Measurements from ENCODE around the gene GJA4. TPM values are rescaled to one million over a fixed set of nuclear protein-coding genes. Genes with fewer than 3 reads are reported as not detected.

The GJA4 gene
- total RNA-seq, 1 experiment from 2014 or later, result not detected

- DNase-seq (ENCODE audit: low read depth, low spot score), result no peak
- Histone ChIP-seq H3K9ac (ENCODE audit: low read length) (peak overlapping the region; percentile 58), H3K36me3 (ENCODE audit: control insufficient read depth in 1 of 2, insufficient read depth in 2 of 2, low read length in 2 of 2) (no peaks in the 10 kb centered on the region), H3K4me2 (ENCODE audit: low read length) (peak overlapping the region; percentile 79), H4K20me1 (ENCODE audit: insufficient read depth) (no peaks in the 10 kb centered on the region), H2AFZ (ENCODE audit: low read depth, low read length, poor library complexity, severe bottlenecking) (no peak overlapping the region), H3K79me2 (ENCODE audit: insufficient read depth, low read length) (no peaks in the 10 kb centered on the region), H3K9me2 (ENCODE audit: insufficient read depth) (no peaks in the 10 kb centered on the region), H3K27ac (ENCODE audit: low read depth, low read length) (peak overlapping the region; percentile 87), H3K4me3 (replicated peaks in 1 of 2; ENCODE audit: low read depth in 1 of 2, low read length in 2 of 2) (peak overlapping the region; percentile 25 to 54), H3K4me1 (ENCODE audit: control insufficient read depth in 1 of 2, insufficient read depth in 2 of 2, low read length in 2 of 2) (peaks cover 43 to 61% of the 10 kb centered on the region in 2 experiments), H3K27me3 (ENCODE audit: insufficient read depth, low read length) (no peaks in the 10 kb centered on the region), H3K9me3 (ENCODE audit: control insufficient read depth in 1 of 2, insufficient read depth in 1 of 2, low read depth in 1 of 2, low read length in 2 of 2) (no peaks in the 10 kb centered on the region)
- intact Hi-C loops (cut with micrococcal nuclease), result loop anchor here (2.0 kb wide), 1 partner anchor 16 kb away; no protein-coding TSS in a partner anchor
- CTCF ChIA-PET, result interaction anchor here (1.8 kb wide), 1 partner anchor 20 kb away, joined by 5 read pairs; no protein-coding TSS in a partner anchor
- RAD21 ChIA-PET (ENCODE audit: low non-redundant PET in 1 of 2, low total read pairs in 2 of 2, uncharacterized antibody in 2 of 2, unreplicated experiment in 2 of 2), result no interaction called here
- TSS peak; percentile 85 for BruUV-seq (replicated peaks)
- ATAC-seq, result peak; percentile 62
- POLR2A ChIA-PET, result interaction anchor here (0.7 to 1.6 kb wide), 3 partner anchors 17 to 19 kb away, joined by 3 to 6 read pairs (median 3); partner anchors contain the start of gene GJB3
- TF ChIP-seq TCF7L2 (IDR thresholded peaks at IDR 0.05; ENCODE audit: borderline replicate concordance, extremely low read depth, insufficient read depth, insufficient read length) (no peak), ZFX (IDR thresholded peaks at IDR 0.05) (no peak), ZNF274 (IDR thresholded peaks at IDR 0.05; ENCODE audit: low read depth, low read length) (no peak), SIN3A (IDR thresholded peaks at IDR 0.05; ENCODE audit: low read depth) (no peak), JUND (IDR thresholded peaks at IDR 0.05) (no peak), POLR2AphosphoS5 (IDR thresholded peaks at IDR 0.05; ENCODE audit: low read depth, low read length) (peak; percentile 23; the same call in 1 of the 2 replicates), SP1 (IDR thresholded peaks at IDR 0.05; ENCODE audit: low read depth) (no peak), SRF (IDR thresholded peaks at IDR 0.05; ENCODE audit: low read depth) (no peak)
These were observed 30.2 kb upstream of the GJA4 start for GRCh38 chr1:34762474-34763141.

- Histone ChIP-seq H3K36me3 (ENCODE audit: control insufficient read depth in 1 of 2, insufficient read depth in 2 of 2, low read length in 2 of 2) (no peaks in the 10 kb centered on the region), H3K4me2 (ENCODE audit: low read length) (peak overlapping the region; percentile 79), H3K9ac (ENCODE audit: low read length) (peak overlapping the region; percentile 58), H3K27ac (ENCODE audit: low read depth, low read length) (peak overlapping the region; percentile 87), H3K79me2 (ENCODE audit: insufficient read depth, low read length) (no peaks in the 10 kb centered on the region), H4K20me1 (ENCODE audit: insufficient read depth) (no peaks in the 10 kb centered on the region), H2AFZ (ENCODE audit: low read depth, low read length, poor library complexity, severe bottlenecking) (no peak overlapping the region), H3K4me1 (ENCODE audit: control insufficient read depth in 1 of 2, insufficient read depth in 2 of 2, low read length in 2 of 2) (peaks cover 43 to 61% of the 10 kb centered on the region in 2 experiments), H3K9me3 (ENCODE audit: control insufficient read depth in 1 of 2, insufficient read depth in 1 of 2, low read depth in 1 of 2, low read length in 2 of 2) (no peaks in the 10 kb centered on the region), H3K4me3 (replicated peaks in 1 of 2; ENCODE audit: low read depth in 1 of 2, low read length in 2 of 2) (peak overlapping the region; percentile 25 to 54), H3K27me3 (ENCODE audit: insufficient read depth, low read length) (no peaks in the 10 kb centered on the region), H3K9me2 (ENCODE audit: insufficient read depth) (no peaks in the 10 kb centered on the region)
- BruUV-seq (replicated peaks), result no TSS peak
- ChIA-PET CTCF (interaction anchor here (1.8 kb wide), 1 partner anchor 21 kb away, joined by 5 read pairs; no protein-coding TSS in a partner anchor), POLR2A (interaction anchor here (0.7 to 1.6 kb wide), 3 partner anchors 16 to 19 kb away, joined by 3 to 6 read pairs (median 3); partner anchors contain the start of gene GJB3), RAD21 (ENCODE audit: low non-redundant PET in 1 of 2, low total read pairs in 2 of 2, uncharacterized antibody in 2 of 2, unreplicated experiment in 2 of 2) (no interaction called here)
- ATAC-seq, result peak; percentile 82
- TF ChIP-seq FOSL1 (IDR thresholded peaks at IDR 0.05; ENCODE audit: low read depth), result no peak
- peak; percentile 67 for TF ChIP-seq POLR2AphosphoS5 (IDR thresholded peaks at IDR 0.05; ENCODE audit: low read depth, low read length)
- peak; percentile 94 for DNase-seq (ENCODE audit: low read depth, low spot score)
- intact Hi-C loops (cut with micrococcal nuclease), result loop anchor here (2.0 kb wide), 1 partner anchor 16 kb away; no protein-coding TSS in a partner anchor
These were observed 29.5 kb upstream of the GJA4 start for GRCh38 chr1:34763142-34763781.
